Astrocyte (in vitro differentiated cells and primary cell): ENCODE measurements around the gene TRPV6.

ENCODE experiments used
- EZH2 ChIP-seq: IDR thresholded peaks from 2 replicates; pipeline ENCODE4 v1.6.1; 2012; ENCODE audit warnings: mild to moderate bottlenecking, low read length, inconsistent platforms; ENCODE audit not compliant: insufficient read depth
- TF ChIP-seq, protein P1 (sequence below): IDR thresholded peaks from 2 replicates; pipeline ENCODE4 v1.5.1; 2011; ENCODE audit warnings: low read depth, mild to moderate bottlenecking, inconsistent platforms, low read length, moderate library complexity; ENCODE audit not compliant: insufficient read depth

- TF ChIP-seq, protein P1, sequence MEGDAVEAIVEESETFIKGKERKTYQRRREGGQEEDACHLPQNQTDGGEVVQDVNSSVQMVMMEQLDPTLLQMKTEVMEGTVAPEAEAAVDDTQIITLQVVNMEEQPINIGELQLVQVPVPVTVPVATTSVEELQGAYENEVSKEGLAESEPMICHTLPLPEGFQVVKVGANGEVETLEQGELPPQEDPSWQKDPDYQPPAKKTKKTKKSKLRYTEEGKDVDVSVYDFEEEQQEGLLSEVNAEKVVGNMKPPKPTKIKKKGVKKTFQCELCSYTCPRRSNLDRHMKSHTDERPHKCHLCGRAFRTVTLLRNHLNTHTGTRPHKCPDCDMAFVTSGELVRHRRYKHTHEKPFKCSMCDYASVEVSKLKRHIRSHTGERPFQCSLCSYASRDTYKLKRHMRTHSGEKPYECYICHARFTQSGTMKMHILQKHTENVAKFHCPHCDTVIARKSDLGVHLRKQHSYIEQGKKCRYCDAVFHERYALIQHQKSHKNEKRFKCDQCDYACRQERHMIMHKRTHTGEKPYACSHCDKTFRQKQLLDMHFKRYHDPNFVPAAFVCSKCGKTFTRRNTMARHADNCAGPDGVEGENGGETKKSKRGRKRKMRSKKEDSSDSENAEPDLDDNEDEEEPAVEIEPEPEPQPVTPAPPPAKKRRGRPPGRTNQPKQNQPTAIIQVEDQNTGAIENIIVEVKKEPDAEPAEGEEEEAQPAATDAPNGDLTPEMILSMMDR, result no peak
- no peak for TF ChIP-seq EZH2
Observed at GRCh38 chr7:142882338-142882678, 3.2 kb downstream of the TRPV6 start.
